ENCODE results near the gene ADCY2. TPM values are rescaled to one million over a fixed set of nuclear protein-coding genes. Genes with fewer than 3 reads are reported as not detected.

Gene ADCY2
- total RNA-seq, 4 donors from 2014 or later, result 0.34 to 2.7 (median 1.5) TPM

DNA sequence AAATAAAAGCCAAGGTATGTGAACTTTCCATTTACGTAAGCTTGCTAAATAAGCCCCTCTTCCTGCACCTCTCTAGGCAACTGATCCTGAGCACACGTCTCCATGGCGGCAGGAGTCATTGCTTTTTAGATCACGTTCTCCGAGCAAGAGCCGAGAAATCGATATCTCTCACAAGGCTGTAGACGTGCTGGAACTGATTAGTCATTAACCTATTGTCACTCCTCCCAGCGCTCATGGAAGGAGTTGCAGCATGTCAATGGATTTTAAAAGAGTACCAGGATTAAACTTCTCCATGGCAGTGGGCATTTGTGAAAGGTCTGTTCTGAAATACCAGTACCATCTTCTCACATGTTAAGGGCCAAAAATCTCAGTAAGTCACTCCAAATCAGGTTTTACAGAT is 4.7 kb upstream of the ADCY2 start:
- Histone ChIP-seq H3K27me3 (peaks cover 3% of the 10 kb centered on the region), H3K4me3 (replicated peaks in 1 of 3) (no peak overlapping the region), H3K36me3 (no peaks in the 10 kb centered on the region), H3K27ac (no peak overlapping the region), H3K4me1 (peaks cover 0 to 8% of the 10 kb centered on the region in 2 donors), H3K9me3 (no peaks in the 10 kb centered on the region)
- TF ChIP-seq POLR2A (IDR thresholded peaks at IDR 0.05), result no peak
- TF ChIP-seq, protein P1, sequence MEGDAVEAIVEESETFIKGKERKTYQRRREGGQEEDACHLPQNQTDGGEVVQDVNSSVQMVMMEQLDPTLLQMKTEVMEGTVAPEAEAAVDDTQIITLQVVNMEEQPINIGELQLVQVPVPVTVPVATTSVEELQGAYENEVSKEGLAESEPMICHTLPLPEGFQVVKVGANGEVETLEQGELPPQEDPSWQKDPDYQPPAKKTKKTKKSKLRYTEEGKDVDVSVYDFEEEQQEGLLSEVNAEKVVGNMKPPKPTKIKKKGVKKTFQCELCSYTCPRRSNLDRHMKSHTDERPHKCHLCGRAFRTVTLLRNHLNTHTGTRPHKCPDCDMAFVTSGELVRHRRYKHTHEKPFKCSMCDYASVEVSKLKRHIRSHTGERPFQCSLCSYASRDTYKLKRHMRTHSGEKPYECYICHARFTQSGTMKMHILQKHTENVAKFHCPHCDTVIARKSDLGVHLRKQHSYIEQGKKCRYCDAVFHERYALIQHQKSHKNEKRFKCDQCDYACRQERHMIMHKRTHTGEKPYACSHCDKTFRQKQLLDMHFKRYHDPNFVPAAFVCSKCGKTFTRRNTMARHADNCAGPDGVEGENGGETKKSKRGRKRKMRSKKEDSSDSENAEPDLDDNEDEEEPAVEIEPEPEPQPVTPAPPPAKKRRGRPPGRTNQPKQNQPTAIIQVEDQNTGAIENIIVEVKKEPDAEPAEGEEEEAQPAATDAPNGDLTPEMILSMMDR (IDR thresholded peaks at IDR 0.05), result no peak
- DNase-seq, result no peak
- intact Hi-C loops (cut with DNase I), result no loop called here
- WGBS, 2 donors, result 88 to 91% methylated on average over 9 of the region's 9 CpGs

DNA sequence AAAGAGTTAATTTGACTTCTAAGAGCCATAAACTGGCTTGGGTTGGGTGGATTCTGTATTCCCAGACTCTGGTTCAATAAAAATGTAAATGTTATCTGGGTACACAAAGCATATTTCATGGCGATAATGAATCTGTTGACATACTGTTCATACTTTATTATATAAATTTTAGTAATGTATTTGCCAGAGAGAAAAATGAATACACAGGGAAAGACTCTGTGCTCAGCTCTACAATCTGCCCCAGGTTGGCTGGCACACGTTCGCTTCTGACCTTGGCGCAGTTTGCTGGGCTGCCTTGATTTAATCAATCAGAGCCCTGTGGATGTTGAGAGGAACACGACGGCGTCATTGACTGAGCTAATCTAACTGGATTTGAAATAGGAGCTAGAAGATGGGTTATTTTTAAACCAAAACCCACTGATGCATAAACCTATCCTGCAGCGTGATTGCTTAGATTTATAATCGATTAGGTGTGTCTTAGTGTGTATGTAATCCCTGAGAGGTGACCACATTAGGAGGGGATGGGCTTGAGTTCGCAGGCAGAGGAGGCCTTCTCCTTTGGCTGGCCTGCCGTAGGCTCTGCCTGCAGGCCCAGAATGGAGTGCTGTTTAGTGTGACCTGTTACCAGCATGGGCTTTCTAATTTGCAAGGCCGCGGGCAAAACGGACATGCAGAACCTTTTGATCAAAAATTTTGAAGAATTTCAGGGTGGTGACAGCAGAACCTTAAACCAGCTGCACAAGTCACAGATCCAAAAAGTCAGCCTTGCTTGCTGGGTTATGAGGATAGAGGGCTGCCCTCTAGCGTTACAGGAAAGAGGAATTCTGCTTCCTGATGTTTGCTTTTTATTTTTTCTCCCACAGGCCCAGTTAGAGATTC is 3.9 kb upstream of the ADCY2 start:
- intact Hi-C loops (cut with DNase I), result no loop called here
- H3K27me3 ChIP-seq, result peaks cover 6% of the 10 kb centered on the region
- TF ChIP-seq, protein P1 (IDR thresholded peaks at IDR 0.05), result peak in 2 of 6 experiments; percentile 25 to 47
- no peak for TF ChIP-seq POLR2A (IDR thresholded peaks at IDR 0.05)
- H3K9me3 ChIP-seq, result no peaks in the 10 kb centered on the region
- 65 to 68% methylated on average over 15 of the region's 15 CpGs for WGBS, 2 donors
- peaks cover 0 to 13% of the 10 kb centered on the region in 2 donors for H3K4me1 ChIP-seq
- H3K36me3 ChIP-seq, result no peaks in the 10 kb centered on the region
- H3K4me3 ChIP-seq (replicated peaks in 1 of 3), result no peak overlapping the region
- no peak for DNase-seq
- no peak overlapping the region for H3K27ac ChIP-seq

DNA sequence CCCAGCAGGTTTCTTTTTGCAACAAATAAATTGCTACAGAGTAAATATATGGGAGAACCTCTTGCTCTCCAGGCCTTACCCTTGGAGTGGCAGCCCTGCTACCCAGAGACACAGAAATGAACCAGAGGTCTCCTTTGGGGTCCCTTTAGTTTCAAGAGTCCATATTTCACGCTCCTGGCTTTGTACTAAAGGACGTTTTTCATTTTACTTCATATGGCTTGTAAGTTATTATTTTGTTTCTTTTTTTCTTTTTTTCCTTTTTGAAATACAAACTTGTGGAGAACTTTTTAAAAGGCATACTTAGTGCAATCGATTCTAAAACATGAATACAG is 3.3 kb upstream of the ADCY2 start:
- 86 to 90% methylated on average over 3 of the region's 3 CpGs for WGBS, 2 donors
- TF ChIP-seq POLR2A (IDR thresholded peaks at IDR 0.05), result no peak
- TF ChIP-seq, protein P1 (IDR thresholded peaks at IDR 0.05), result no peak
- H3K36me3 ChIP-seq, result no peaks in the 10 kb centered on the region
- peaks cover 0 to 13% of the 10 kb centered on the region in 2 donors for H3K4me1 ChIP-seq
- peaks cover 6% of the 10 kb centered on the region for H3K27me3 ChIP-seq
- no peak for DNase-seq
- H3K9me3 ChIP-seq, result no peaks in the 10 kb centered on the region
- H3K4me3 ChIP-seq (replicated peaks in 1 of 3), result no peak overlapping the region
- H3K27ac ChIP-seq, result no peak overlapping the region
- intact Hi-C loops (cut with DNase I), result no loop called here

DNA sequence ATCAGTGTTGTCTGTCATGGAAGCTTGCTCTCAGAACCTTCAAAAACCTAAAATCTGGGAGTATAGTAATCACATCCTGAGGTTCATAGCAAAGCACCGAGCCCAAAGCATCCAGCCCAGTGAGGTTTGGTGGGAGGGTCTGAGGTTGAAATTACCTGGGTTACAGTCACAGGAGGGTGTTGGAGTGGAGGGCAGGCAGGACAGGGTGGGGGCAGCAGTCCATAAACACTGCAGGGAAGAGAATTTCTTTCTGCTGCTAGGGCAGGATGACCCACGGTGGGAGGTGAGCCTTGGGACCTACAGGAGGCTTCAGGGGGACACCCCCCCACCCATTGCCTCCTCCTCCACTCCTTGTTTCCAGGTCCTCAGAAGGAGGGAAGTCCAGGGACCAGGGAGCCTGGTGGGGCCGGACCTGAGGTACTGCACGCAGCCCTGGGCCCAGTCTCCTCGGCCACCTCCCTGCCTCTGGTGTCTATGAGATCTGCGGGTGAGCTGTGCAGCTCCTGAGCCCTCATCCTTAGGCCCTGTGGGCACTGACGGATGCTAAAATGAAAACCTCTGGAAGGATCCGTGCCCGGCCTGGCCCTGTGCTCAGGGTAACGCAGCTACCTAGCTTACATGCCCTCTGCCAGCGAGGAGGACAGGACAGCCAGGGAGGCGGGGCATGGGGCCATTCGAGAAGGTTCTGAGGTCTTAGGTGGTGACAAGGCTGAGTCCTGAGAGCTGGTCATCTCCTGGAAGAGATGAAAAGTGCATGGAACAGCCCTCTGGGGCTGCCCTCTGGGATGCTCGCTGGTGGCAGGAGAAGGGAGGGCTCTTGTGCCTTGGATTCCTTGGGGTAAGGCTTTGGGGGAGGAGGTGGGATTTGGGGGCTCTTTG is 1.8 kb upstream of the ADCY2 start:
- H3K9me3 ChIP-seq, result no peaks in the 10 kb centered on the region
- no peaks in the 10 kb centered on the region for H3K36me3 ChIP-seq
- no peak for DNase-seq
- no peak overlapping the region for H3K27ac ChIP-seq
- intact Hi-C loops (cut with DNase I), result no loop called here
- peaks cover 6% of the 10 kb centered on the region for H3K27me3 ChIP-seq
- TF ChIP-seq, protein P1 (IDR thresholded peaks at IDR 0.05), result no peak
- no peak for TF ChIP-seq POLR2A (IDR thresholded peaks at IDR 0.05)
- H3K4me3 ChIP-seq (replicated peaks in 1 of 3), result no peak overlapping the region
- 78 to 82% methylated on average over 6 to 12 of the region's 14 CpGs for WGBS, 2 donors
- H3K4me1 ChIP-seq, result peaks cover 0 to 13% of the 10 kb centered on the region in 2 donors
